DND-41 (cell line): ENCODE results near the gene SEC16A.

Experiments used
- ATAC-seq: fragments of 200-7000 bp; cut with Tn5 transposase; 3 replicates; pipeline ENCODE4 v1.9.1; 2021; ENCODE audit warnings: low read depth; ENCODE audit not compliant: insufficient read depth
- DNase-seq: peaks from one replicate; pipeline ENCODE4 v3.0.0-alpha.2; 2020
- H2AFZ ChIP-seq: 2 replicates; pipeline ENCODE4 v1.6.0; 2012; ENCODE audit warnings: low read depth, low read length
- H3K27ac ChIP-seq: 2 replicates; pipeline ENCODE4 v1.5.1; 2012; ENCODE audit warnings: low read length, inconsistent platforms
- H3K27me3 ChIP-seq: fragments of 200-600 bp; sonication (generic); 2 replicates; pipeline ENCODE4 v1.6.0; 2012; ENCODE audit warnings: low read length, mild to moderate bottlenecking, inconsistent platforms; ENCODE audit not compliant: insufficient read depth, poor library complexity
- H3K36me3 ChIP-seq: 2 replicates; pipeline ENCODE4 v1.5.1; 2012; ENCODE audit warnings: low read length, inconsistent platforms; ENCODE audit not compliant: insufficient read depth
- H3K4me1 ChIP-seq: 2 replicates; pipeline ENCODE4 v1.5.1; 2012; ENCODE audit warnings: mild to moderate bottlenecking, low read length; ENCODE audit not compliant: insufficient read depth
- H3K4me2 ChIP-seq: 2 replicates; pipeline ENCODE4 v1.6.0; 2012; ENCODE audit warnings: mild to moderate bottlenecking, moderate library complexity, low read length, inconsistent platforms; ENCODE audit not compliant: insufficient read depth
- H3K4me3 ChIP-seq, 2 experiments: fragments of 200-600 bp in 1 of 2; shearing (Covaris generic) in 1 of 2; 2 replicates each; pipeline ENCODE4 v1.5.1; 2012 to 2016; ENCODE audit warnings: inconsistent platforms in 2 of 2, low read length in 2 of 2, mild to moderate bottlenecking in 2 of 2, low read depth in 1 of 2, moderate library complexity in 1 of 2
- H3K79me2 ChIP-seq: 2 replicates; pipeline ENCODE4 v1.6.0; 2012; ENCODE audit warnings: low read length, inconsistent platforms; ENCODE audit not compliant: insufficient read depth
- H3K9ac ChIP-seq: 2 replicates; pipeline ENCODE4 v1.6.0; 2012; ENCODE audit warnings: low read depth, mild to moderate bottlenecking, inconsistent platforms, low read length, moderate library complexity
- H3K9me3 ChIP-seq: 2 replicates; pipeline ENCODE4 v1.5.1; 2012; ENCODE audit warnings: low read length, moderate library complexity, mild to moderate bottlenecking, inconsistent platforms; ENCODE audit not compliant: insufficient read depth, severe bottlenecking
- H4K20me1 ChIP-seq: 2 replicates; pipeline ENCODE4 v1.6.0; 2012; ENCODE audit warnings: low read length; ENCODE audit not compliant: insufficient read depth
- EZH2 ChIP-seq: IDR thresholded peaks from 3 replicates; pipeline ENCODE4 v1.6.1; 2012; ENCODE audit warnings: borderline replicate concordance, low read depth, mild to moderate bottlenecking, moderate library complexity, low read length, inconsistent platforms; ENCODE audit not compliant: severe bottlenecking
- TF ChIP-seq, protein P1 (sequence below): IDR thresholded peaks from 2 replicates; pipeline ENCODE4 v1.5.1; 2012; ENCODE audit warnings: borderline replicate concordance, low read length, moderate library complexity, mild to moderate bottlenecking; ENCODE audit not compliant: poor library complexity, severe bottlenecking; ENCODE audit errors: extremely low read depth

Gene SEC16A

DNA sequence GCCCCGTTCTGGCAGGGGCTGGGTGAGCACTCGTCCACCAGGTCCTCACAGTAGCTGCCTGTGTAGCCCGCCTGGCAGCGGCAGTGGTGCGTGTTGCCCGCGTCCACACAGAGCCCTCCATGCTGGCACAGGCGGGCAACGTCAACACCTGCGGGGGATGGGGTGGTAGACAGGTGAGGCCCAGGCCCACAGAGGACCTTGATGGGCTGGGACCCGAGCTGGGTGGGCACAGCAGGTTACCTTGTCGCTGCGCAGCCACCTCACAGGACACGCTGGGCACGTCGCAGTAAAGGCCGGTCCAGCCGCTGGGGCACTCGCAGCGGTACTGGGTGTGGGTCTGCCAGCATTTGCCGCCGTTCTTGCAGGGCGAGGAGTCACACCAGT is 25.1 kb upstream of the SEC16A start:
- ATAC-seq = no peak
- Histone ChIP-seq H3K27me3 (no peaks in the 10 kb centered on the region), H3K4me1 (no peaks in the 10 kb centered on the region), H3K9ac (no peak overlapping the region), H3K4me2 (no peak overlapping the region), H3K4me3 (no peak overlapping the region), H3K36me3 (peaks cover 99% of the 10 kb centered on the region), H3K9me3 (no peaks in the 10 kb centered on the region), H4K20me1 (peaks cover 79% of the 10 kb centered on the region), H2AFZ (no peak overlapping the region), H3K79me2 (peaks cover 62% of the 10 kb centered on the region), H3K27ac (no peak overlapping the region)
- TF ChIP-seq EZH2 = no peak
- TF ChIP-seq, protein P1, sequence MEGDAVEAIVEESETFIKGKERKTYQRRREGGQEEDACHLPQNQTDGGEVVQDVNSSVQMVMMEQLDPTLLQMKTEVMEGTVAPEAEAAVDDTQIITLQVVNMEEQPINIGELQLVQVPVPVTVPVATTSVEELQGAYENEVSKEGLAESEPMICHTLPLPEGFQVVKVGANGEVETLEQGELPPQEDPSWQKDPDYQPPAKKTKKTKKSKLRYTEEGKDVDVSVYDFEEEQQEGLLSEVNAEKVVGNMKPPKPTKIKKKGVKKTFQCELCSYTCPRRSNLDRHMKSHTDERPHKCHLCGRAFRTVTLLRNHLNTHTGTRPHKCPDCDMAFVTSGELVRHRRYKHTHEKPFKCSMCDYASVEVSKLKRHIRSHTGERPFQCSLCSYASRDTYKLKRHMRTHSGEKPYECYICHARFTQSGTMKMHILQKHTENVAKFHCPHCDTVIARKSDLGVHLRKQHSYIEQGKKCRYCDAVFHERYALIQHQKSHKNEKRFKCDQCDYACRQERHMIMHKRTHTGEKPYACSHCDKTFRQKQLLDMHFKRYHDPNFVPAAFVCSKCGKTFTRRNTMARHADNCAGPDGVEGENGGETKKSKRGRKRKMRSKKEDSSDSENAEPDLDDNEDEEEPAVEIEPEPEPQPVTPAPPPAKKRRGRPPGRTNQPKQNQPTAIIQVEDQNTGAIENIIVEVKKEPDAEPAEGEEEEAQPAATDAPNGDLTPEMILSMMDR = no peak
- DNase-seq = no peak

DNA sequence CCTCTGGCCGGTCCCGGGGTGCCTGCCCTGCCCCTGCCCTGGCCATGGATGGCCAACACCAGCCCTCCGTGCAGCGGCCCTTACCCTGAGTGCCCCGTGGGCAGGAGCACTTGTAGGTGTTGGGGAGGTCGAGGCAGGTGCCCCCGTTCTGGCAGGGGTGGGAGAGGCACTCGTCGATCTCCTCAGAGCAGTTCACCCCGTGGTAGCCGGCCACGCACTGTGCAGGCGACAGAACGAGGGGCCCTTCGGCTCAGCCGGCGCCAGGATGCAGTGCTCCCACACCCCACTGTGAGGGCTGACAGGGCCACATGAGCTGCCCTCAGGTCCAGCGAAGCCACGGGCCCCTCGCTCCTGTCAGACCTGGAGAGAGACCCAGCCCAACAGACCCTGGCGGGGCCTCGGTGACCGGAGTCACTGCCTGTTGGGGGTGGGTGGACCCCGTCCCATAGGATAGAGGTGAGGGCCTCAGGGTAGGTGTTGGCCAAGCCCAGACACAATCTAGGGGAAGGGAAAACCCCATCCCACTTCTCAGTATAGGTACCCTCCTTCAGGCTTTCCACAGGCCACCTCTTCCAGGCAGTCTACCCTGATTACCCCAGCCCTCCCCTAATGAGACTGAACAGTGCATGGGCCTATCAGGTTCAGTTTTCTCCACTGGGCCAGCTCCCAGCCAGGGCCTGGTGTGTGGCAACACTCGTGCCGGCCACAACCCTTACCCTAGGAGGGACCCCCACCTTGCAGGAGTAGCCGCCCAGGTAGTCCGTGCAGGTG is 24.6 kb upstream of the SEC16A start:
- H3K79me2 ChIP-seq = peaks cover 59% of the 10 kb centered on the region; the same call in 1 of the 2 replicates
- peaks cover 78% of the 10 kb centered on the region for H4K20me1 ChIP-seq
- H3K9me3 ChIP-seq = no peaks in the 10 kb centered on the region
- no peak overlapping the region for H3K27ac ChIP-seq
- H3K4me1 ChIP-seq = no peaks in the 10 kb centered on the region
- no peak overlapping the region for H3K9ac ChIP-seq
- H3K4me2 ChIP-seq = no peak overlapping the region
- H3K36me3 ChIP-seq = peaks cover 100% of the 10 kb centered on the region
- DNase-seq = no peak
- H3K27me3 ChIP-seq = no peaks in the 10 kb centered on the region
- ATAC-seq = no peak
- no peak overlapping the region for H3K4me3 ChIP-seq
- no peak for TF ChIP-seq EZH2
- TF ChIP-seq, protein P1 = no peak
- no peak overlapping the region for H2AFZ ChIP-seq

DNA sequence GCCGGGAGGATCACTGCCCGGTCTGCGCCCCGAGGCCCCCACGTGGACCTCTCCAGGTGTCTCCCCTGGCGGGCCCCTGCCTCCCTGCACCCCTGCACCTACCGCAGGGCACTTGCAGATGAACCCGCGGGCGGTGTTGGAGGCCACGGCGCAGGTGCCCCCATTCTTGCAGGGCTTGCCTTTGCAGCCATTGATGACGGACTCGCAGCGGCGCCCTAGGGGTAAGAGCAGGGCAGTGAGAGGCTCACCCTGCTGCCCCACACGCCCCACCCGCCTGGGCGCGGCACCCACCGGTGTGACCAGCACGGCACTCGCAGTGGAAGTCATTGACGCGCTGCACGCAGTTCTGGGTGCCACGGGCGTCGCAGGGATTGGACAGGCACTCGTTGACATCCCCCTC is 23.6 kb upstream of the SEC16A start:
- no peak for ATAC-seq
- no peak overlapping the region for H3K4me3 ChIP-seq
- no peaks in the 10 kb centered on the region for H3K27me3 ChIP-seq
- no peak for DNase-seq
- no peaks in the 10 kb centered on the region for H3K9me3 ChIP-seq
- H3K4me2 ChIP-seq = no peak overlapping the region
- peaks cover 100% of the 10 kb centered on the region for H3K36me3 ChIP-seq
- TF ChIP-seq, protein P1 = no peak
- no peak for TF ChIP-seq EZH2
- no peaks in the 10 kb centered on the region for H3K4me1 ChIP-seq
- peaks cover 73% of the 10 kb centered on the region for H4K20me1 ChIP-seq
- no peak overlapping the region for H3K9ac ChIP-seq
- H3K79me2 ChIP-seq = peaks cover 49% of the 10 kb centered on the region; the same call in 1 of the 2 replicates
- H3K27ac ChIP-seq = no peak overlapping the region
- no peak overlapping the region for H2AFZ ChIP-seq
